HAP-1 (cell line): ENCODE results near the gene SAMD1.
"Not testable (repeated sequence)": the region's sequence is repeated elsewhere in the genome, so short reads cannot be mapped to it uniquely, and the experiment has no call there.

Experiments
- DNase-seq, 2 experiments: peaks; one replicate each; pipeline ENCODE4 v3.0.0-alpha.2; 2016 to 2020; ENCODE audit warnings: low spot score in 2 of 2
- H3K27me3 ChIP-seq: fragments of 250-450 bp; sonication (Bioruptor Pico); 2 replicates; pipeline ENCODE4 v1.5.1; 2020; ENCODE audit warnings: low read depth, mild to moderate bottlenecking, moderate library complexity
- H3K36me3 ChIP-seq: fragments of 250-450 bp; sonication (Bioruptor Pico); replicated peaks from 2 replicates; pipeline ENCODE4 v1.5.1; 2020; ENCODE audit warnings: mild to moderate bottlenecking
- H3K4me1 ChIP-seq: fragments of 250-450 bp; sonication (Bioruptor Pico); 2 replicates; pipeline ENCODE4 v1.5.1; 2020; ENCODE audit warnings: mild to moderate bottlenecking
- H3K4me3 ChIP-seq: fragments of 250-450 bp; sonication (Bioruptor Pico); 2 replicates; pipeline ENCODE4 v1.5.1; 2020; ENCODE audit warnings: mild to moderate bottlenecking, moderate library complexity
- H3K9me3 ChIP-seq: fragments of 250-450 bp; sonication (Bioruptor Pico); 2 replicates; pipeline ENCODE4 v1.5.1; 2020; ENCODE audit warnings: mild to moderate bottlenecking, moderate library complexity
- in situ Hi-C: fragments of 300-500 bp; cut with MboI; formaldehyde crosslinking; loops from 3 replicates; pipeline ENCODE4 v1.14.3; 2020; ENCODE audit warnings: low sequenced_read_pairs, inconsistent platforms, mixed read lengths

The SAMD1 gene

DNA sequence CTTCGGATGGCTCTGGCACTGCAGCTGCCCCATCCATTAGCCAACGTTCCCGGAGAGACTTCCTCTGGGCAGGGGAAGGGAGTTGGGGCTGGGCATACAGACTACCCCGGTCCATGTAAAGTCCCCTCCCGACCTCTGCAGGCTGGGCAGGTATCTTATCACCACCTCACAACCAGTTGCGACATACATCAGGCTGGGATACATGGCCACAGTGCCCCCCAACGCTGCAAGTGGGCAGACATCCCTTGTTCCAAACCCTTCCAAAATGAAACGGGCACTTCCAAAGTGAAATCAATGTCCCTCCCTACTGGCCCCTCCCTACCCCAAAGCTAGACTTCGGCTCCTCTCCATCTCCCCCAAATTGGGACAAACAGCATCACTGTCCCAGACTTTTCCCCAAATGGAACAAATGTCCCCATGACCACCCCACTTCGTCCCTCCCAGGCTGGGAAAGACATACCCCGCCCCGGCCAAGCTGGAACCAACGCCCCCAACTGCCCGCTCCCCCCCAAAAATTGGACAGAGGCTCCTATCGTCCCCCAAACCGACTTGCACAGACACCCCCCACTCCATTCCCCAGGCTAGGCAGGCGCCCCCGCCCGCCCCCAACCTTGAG, 33.7 kb downstream of the SAMD1 start:
- Histone ChIP-seq H3K4me3 (peak overlapping the region; percentile 50), H3K4me1 (peaks cover 7% of the 10 kb centered on the region; the same call in 1 of the 2 replicates), H3K36me3 (no peaks in the 10 kb centered on the region), H3K27me3 (peaks cover 3% of the 10 kb centered on the region; the same call in 1 of the 2 replicates), H3K9me3 (no peaks in the 10 kb centered on the region)
- no peak for DNase-seq
- in situ Hi-C loops, result no loop called here

DNA sequence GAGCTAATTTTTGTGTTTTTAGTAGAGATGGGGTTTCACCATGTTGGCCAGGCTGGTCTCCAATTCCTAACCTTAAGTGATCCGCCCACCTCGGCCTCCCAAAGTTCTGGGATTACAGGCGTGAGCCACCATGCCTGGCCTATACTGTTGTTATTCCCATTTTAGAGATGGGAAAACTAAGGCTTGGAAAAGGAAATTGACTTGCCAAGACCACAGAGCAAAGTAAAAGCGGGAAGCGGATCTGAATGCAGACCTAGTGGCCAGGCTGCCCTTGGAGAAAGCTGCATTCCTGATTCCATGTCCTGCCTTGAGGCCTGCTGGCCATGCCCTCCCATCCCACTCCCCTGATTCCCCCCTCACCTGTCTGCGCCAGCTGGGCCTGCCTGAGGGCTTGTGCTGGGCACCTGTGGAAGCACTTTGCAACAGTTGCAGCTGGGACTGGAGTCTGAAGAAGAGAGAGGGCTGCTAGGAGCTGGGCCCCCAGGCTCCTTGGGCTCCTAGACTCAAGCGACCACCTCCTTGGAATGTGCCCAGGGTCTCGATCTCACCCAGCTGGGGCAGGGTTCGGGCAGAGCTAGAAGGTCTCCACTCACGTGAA, 34.4 kb downstream of the SAMD1 start:
- Histone ChIP-seq H3K9me3 (no peaks in the 10 kb centered on the region), H3K27me3 (peaks cover 3% of the 10 kb centered on the region; the same call in 1 of the 2 replicates), H3K4me3 (peak overlapping the region; percentile 50), H3K36me3 (no peaks in the 10 kb centered on the region), H3K4me1 (peaks cover 7% of the 10 kb centered on the region; the same call in 1 of the 2 replicates)
- DNase-seq, result no peak
- in situ Hi-C loops, result no loop called here

DNA sequence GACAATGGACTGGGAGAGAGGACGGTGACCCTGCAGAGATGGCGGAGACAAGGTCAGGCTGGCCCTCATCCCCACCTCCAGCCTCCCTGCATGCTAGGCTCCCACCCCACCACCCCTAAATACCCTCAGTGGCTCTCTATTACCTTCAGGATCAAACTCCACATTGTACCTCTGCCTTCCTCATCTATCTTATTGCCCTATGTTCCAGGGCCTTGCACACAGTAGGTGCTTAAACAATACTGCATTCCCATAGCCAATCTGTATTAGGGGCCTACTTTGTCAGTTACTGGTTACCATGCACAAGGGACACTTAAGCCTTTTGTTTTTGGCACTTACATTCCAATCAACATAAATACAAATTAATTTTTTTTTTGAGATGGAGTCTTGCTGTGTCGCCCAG, 35.2 kb downstream of the SAMD1 start:
- in situ Hi-C loops, result no loop called here
- peaks cover 7% of the 10 kb centered on the region; the same call in 1 of the 2 replicates for H3K4me1 ChIP-seq
- H3K9me3 ChIP-seq, result no peaks in the 10 kb centered on the region
- H3K4me3 ChIP-seq, result no peak overlapping the region
- peaks cover 3% of the 10 kb centered on the region; the same call in 1 of the 2 replicates for H3K27me3 ChIP-seq
- no peaks in the 10 kb centered on the region for H3K36me3 ChIP-seq
- no peak for DNase-seq

GRCh38 chr19:14054721-14055120, 35.8 kb downstream of the SAMD1 start:
- in situ Hi-C loops, result no loop called here
- Histone ChIP-seq H3K9me3 (no peaks in the 10 kb centered on the region), H3K4me3 (no peak overlapping the region), H3K36me3 (no peaks in the 10 kb centered on the region), H3K27me3 (peaks cover 3% of the 10 kb centered on the region; the same call in 1 of the 2 replicates), H3K4me1 (peaks cover 7% of the 10 kb centered on the region; the same call in 1 of the 2 replicates)
- DNase-seq, result no peak

DNA sequence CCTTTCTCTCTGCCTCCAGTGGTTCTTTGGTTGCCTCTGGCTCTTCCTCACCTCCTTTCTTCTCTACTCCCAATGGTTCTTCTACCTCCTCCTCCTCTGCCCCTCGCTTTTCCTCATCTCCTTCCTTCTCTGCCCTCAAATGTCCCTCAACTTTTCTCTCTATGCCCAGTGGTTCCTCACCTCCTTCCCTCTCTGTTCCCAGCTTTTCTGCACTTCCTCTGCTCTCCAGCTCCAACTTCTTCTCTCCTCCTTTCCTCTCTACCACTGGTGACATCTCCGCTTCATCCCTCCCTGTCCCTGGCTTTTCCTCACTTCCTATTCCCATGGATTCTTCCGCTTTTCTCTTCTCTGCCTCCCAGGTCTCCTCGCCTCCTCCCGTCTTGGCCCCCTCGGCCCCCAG, 36.5 kb downstream of the SAMD1 start:
- DNase-seq, result no peak
- Histone ChIP-seq H3K4me3 (no peak overlapping the region), H3K36me3 (no peaks in the 10 kb centered on the region), H3K9me3 (no peaks in the 10 kb centered on the region), H3K4me1 (peaks cover 7% of the 10 kb centered on the region; the same call in 1 of the 2 replicates), H3K27me3 (no peaks in the 10 kb centered on the region)
- in situ Hi-C loops, result no loop called here

GRCh38 chr19:14053500-14053899, 37.1 kb downstream of the SAMD1 start:
- Histone ChIP-seq H3K4me1 (peaks cover 5% of the 10 kb centered on the region; the same call in 1 of the 2 replicates), H3K27me3 (no peaks in the 10 kb centered on the region), H3K9me3 (no peaks in the 10 kb centered on the region), H3K4me3 (no peak overlapping the region), H3K36me3 (peaks cover 5% of the 10 kb centered on the region; the same call in 1 of the 2 replicates)
- in situ Hi-C loops, result no loop called here
- DNase-seq, result no peak

DNA sequence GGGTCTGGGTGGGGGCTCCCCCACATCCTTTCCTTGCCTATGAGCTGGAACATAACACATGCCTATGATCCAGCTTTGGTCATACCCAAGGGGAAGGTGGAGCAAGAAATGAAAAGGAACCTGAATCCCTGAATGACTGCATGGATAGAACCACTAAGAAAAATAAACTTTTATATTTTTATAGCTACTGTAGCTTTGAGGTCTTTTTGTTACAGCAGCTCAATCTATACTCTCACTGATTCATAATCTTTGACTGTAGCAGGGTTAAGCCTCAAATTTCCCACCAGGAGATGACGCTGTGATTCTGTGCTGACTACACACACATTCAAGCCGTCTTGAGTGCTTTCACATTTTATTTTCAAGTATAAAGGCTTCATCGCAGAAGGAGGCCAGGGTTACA, 37.5 kb downstream of the SAMD1 start:
- no peak for DNase-seq
- in situ Hi-C loops, result no loop called here

DNA sequence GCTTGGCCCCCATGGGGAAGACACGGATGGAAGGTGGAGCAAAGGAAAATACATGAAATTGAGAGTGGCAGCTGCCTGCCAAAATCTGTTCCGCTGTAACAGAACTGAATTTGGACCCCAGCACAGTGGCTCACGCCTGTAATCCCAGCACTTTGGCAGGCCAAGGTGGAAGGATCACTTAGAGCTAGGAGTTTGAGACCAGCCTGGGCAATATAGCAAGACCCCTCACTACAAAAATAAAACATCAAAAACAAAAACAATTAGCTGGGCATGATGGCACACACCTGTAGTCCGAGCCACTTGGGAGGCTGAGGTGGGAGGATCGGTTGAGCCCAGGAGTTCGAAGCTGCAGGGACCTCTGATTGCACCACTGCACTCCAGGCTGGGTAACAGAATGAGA, 38.1 kb downstream of the SAMD1 start:
- Histone ChIP-seq H3K27me3 (no peaks in the 10 kb centered on the region), H3K36me3 (peaks cover 5% of the 10 kb centered on the region; the same call in 1 of the 2 replicates), H3K9me3 (no peaks in the 10 kb centered on the region), H3K4me1 (no peaks in the 10 kb centered on the region), H3K4me3 (no peak overlapping the region)
- in situ Hi-C loops, result no loop called here
- DNase-seq, result no peak

More for the DNA sequence above, 37.5 kb downstream of the SAMD1 start:
- H3K27me3 ChIP-seq, result no peaks in the 10 kb centered on the region
- H3K9me3 ChIP-seq, result no peaks in the 10 kb centered on the region
- peaks cover 5% of the 10 kb centered on the region; the same call in 1 of the 2 replicates for H3K36me3 ChIP-seq
- H3K4me3 ChIP-seq, result no peak overlapping the region
- peaks cover under 1% of the 10 kb centered on the region; the same call in 1 of the 2 replicates for H3K4me1 ChIP-seq

GRCh38 chr19:14051980-14052379, 38.6 kb downstream of the SAMD1 start:
- in situ Hi-C loops, result no loop called here
- H3K9me3 ChIP-seq, result no peaks in the 10 kb centered on the region
- no peak for DNase-seq
- H3K4me1 ChIP-seq, result no peaks in the 10 kb centered on the region
- peaks cover 5% of the 10 kb centered on the region; the same call in 1 of the 2 replicates for H3K36me3 ChIP-seq
- no peaks in the 10 kb centered on the region for H3K27me3 ChIP-seq
- no peak overlapping the region for H3K4me3 ChIP-seq

GRCh38 chr19:14050961-14051360, 39.6 kb downstream of the SAMD1 start:
- H3K27me3 ChIP-seq, DNase-seq, H3K9me3 ChIP-seq, H3K4me3 ChIP-seq, in situ Hi-C loops, H3K36me3 ChIP-seq, H3K4me1 ChIP-seq: not testable (repeated sequence)

- Histone ChIP-seq H3K27me3 (no peaks in the 10 kb centered on the region), H3K4me3 (no peak overlapping the region), H3K36me3 (peaks cover 5% of the 10 kb centered on the region; the same call in 1 of the 2 replicates), H3K9me3 (no peaks in the 10 kb centered on the region), H3K4me1 (no peaks in the 10 kb centered on the region)
- no peak for DNase-seq
- in situ Hi-C loops, result no loop called here
Observed at GRCh38 chr19:14050512-14050911, 40.0 kb downstream of the SAMD1 start.

DNA sequence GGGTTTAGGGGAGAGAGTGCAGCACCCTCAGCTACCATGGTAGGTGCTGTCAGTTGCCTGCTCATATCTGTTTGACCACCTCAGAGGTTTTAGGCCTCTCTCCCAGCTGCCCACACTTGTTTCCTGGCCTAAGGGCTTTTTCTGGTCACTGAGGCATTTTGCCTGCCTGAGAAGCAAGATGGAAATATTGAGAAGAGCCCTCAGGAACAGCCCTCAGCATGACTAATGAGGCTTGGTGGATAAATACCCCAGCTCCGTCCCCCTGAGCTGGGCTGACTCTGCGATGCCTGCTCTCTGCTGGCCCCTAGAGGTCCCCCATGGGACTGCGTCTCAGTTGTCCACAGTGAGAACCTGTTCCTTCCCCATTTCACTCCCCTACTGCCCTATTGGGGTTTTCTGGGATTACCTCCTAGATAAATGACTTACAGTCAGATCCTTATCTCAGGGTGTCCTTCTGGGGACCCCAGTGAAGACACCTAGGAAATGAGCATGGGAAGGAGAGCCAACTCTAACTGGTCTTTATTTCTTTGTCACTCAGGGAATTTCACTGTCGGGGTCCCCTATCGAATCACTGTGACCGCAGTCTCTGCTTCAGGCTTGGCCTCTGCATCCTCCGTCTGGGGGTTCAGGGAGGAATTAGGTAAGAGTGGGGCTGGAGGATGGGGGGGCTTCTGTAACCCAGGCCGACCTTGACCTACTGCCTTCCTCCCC, 42.0 kb downstream of the SAMD1 start:
- peak in 1 of 2 experiments; percentile 80 for DNase-seq
- Histone ChIP-seq H3K4me1 (no peaks in the 10 kb centered on the region), H3K36me3 (peaks cover 5% of the 10 kb centered on the region; the same call in 1 of the 2 replicates), H3K4me3 (no peak overlapping the region), H3K9me3 (no peaks in the 10 kb centered on the region), H3K27me3 (no peaks in the 10 kb centered on the region)
- in situ Hi-C loops, result no loop called here

- H3K9me3 ChIP-seq, H3K4me1 ChIP-seq, H3K27me3 ChIP-seq, H3K4me3 ChIP-seq, DNase-seq, H3K36me3 ChIP-seq, in situ Hi-C loops: not testable (repeated sequence)
Observed at GRCh38 chr19:14047866-14048265, 42.7 kb downstream of the SAMD1 start.
